Urinary bladder (tissue), 4 donors: ENCODE results near the gene KY. TPM values are rescaled to one million over a fixed set of nuclear protein-coding genes. Genes with fewer than 3 reads are reported as not detected.

Experiments used
- DNase-seq: peaks from one replicate; pipeline ENCODE4 v3.0.0-alpha.2; 2015; ENCODE audit errors: extremely low spot score
- H3K27ac ChIP-seq: one replicate; pipeline ENCODE4 v1.5.1; 2013; ENCODE audit warnings: low read depth, mild to moderate bottlenecking, moderate library complexity
- H3K36me3 ChIP-seq: one replicate; pipeline ENCODE4 v1.6.1; 2013; ENCODE audit warnings: mild to moderate bottlenecking, moderate library complexity; ENCODE audit not compliant: insufficient read depth
- H3K4me1 ChIP-seq: one replicate; pipeline ENCODE4 v1.6.1; 2013; ENCODE audit warnings: mild to moderate bottlenecking, moderate library complexity; ENCODE audit not compliant: insufficient read depth
- H3K4me3 ChIP-seq: one replicate; pipeline ENCODE4 v1.5.1; 2013; ENCODE audit warnings: low read depth, low read length
- WGBS: extraction: QIAGEN DNeasy Blood & Tissue Kit; methylation state at CpG from one replicate; pipeline ENCODE4 v1.1.7; 2013; 5-methylcytosine and 5-hydroxymethylcytosine counted together
- polyA plus RNA-seq: library from polyadenylated mRNA; stranded (reverse); fragments of 200-250 nt; gene quantifications from one replicate; pipeline ENCODE4 v1.2.3, GENCODE V29; 2013
- total RNA-seq: library from RNA; depleted of rRNA; stranded (reverse); fragments of >200 nt; gene quantifications from one replicate; pipeline ENCODE4 v1.2.3, GENCODE V29; 2014
- donor health status: healthy with polysubstance abuse.
- donor health status: healthy.

Gene KY
- total and polyA plus RNA-seq, 2 donors = 1.5 to 4.9 TPM

- 85% methylated on average over 1 of the region's 1 CpG for WGBS
- no peaks in the 10 kb centered on the region for H3K36me3 ChIP-seq
- no peaks in the 10 kb centered on the region for H3K4me1 ChIP-seq
- H3K4me3 ChIP-seq = no peak overlapping the region
- no peak overlapping the region for H3K27ac ChIP-seq
- DNase-seq = no peak
Measured at GRCh38 chr3:134646086-134646485, 4.7 kb downstream of the KY start.

DNA sequence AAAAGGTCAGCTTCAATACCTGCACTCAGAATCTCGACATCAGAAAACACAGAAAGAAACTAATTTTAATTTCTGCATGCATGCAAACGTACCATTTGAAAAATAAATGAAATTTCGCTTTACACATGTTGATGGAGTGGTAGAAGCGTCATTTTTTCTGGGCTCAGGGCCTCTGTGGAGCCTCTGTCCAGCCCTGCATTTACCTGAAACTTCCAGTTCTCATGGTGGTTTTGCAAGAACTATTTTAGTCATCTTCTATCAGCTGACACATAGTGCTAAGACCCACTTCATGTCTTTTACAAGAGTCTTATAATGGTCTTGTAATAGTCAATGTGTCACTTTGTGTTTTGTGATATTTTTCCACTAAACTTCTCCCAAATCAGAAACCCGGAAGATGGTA is 5.3 kb downstream of the KY start:
- no peaks in the 10 kb centered on the region for H3K36me3 ChIP-seq
- no peak overlapping the region for H3K4me3 ChIP-seq
- 89% methylated on average over 5 of the region's 5 CpGs for WGBS
- no peak for DNase-seq
- H3K27ac ChIP-seq = no peak overlapping the region
- no peaks in the 10 kb centered on the region for H3K4me1 ChIP-seq

- Histone ChIP-seq H3K36me3 (no peaks in the 10 kb centered on the region), H3K27ac (no peak overlapping the region), H3K4me3 (no peak overlapping the region), H3K4me1 (no peaks in the 10 kb centered on the region)
- no peak for DNase-seq
- 71% methylated on average over 11 of the region's 11 CpGs for WGBS
Measured at GRCh38 chr3:134644731-134645514, 5.9 kb downstream of the KY start.

GRCh38 chr3:134643150-134643675 is 7.6 kb downstream of the KY start:
- H3K4me1 ChIP-seq = no peaks in the 10 kb centered on the region
- no peak overlapping the region for H3K27ac ChIP-seq
- no peak overlapping the region for H3K4me3 ChIP-seq
- 91% methylated on average over 8 of the region's 8 CpGs for WGBS
- no peak for DNase-seq
- H3K36me3 ChIP-seq = no peaks in the 10 kb centered on the region

- WGBS = 88% methylated on average over 5 of the region's 5 CpGs
- no peak overlapping the region for H3K27ac ChIP-seq
- H3K4me1 ChIP-seq = no peaks in the 10 kb centered on the region
- H3K36me3 ChIP-seq = no peaks in the 10 kb centered on the region
- no peak overlapping the region for H3K4me3 ChIP-seq
- DNase-seq = no peak
Measured at GRCh38 chr3:134642445-134643149, 8.2 kb downstream of the KY start.

- Histone ChIP-seq H3K4me1 (no peaks in the 10 kb centered on the region), H3K36me3 (no peaks in the 10 kb centered on the region), H3K27ac (no peak overlapping the region), H3K4me3 (no peak overlapping the region)
- no peak for DNase-seq
- WGBS = 86% methylated on average over 4 of the region's 4 CpGs
Measured at GRCh38 chr3:134641671-134642300, 9.0 kb downstream of the KY start.

DNA sequence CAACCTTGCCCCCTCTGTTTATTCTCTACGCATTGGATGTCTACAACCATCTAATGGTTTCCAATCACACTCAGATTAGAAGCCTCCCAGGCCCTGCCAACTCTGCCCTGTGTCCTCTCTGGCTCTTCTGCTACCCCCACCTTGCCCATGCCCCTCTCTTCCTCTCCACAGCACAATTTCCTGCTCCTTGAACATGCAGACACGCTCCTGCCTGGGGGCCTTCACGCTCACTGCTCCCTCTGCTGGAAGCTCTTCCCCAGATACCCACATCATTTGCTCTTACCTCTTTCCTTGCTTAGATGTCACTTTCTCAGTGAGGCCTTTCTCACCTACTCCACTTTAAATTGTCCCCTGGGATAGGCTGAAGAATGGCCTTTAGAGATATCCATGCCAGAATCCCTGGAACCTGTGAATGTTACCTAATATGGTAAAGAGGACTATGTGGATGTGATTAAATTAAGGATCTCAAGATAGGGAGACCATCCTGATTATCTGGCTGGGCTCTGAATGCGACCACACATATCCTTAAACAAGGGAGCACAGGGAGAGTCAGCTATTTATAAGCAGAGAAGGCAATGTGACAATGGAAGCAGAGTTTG is 9.9 kb downstream of the KY start:
- H3K27ac ChIP-seq = no peak overlapping the region
- no peak for DNase-seq
- 58% methylated on average over 4 of the region's 4 CpGs for WGBS
- H3K4me1 ChIP-seq = no peaks in the 10 kb centered on the region
- H3K36me3 ChIP-seq = no peaks in the 10 kb centered on the region
- no peak overlapping the region for H3K4me3 ChIP-seq

- no peaks in the 10 kb centered on the region for H3K4me1 ChIP-seq
- no peak overlapping the region for H3K4me3 ChIP-seq
- H3K27ac ChIP-seq = no peak overlapping the region
- H3K36me3 ChIP-seq = no peaks in the 10 kb centered on the region
- 88% methylated on average over 5 of the region's 5 CpGs for WGBS
- DNase-seq = no peak
Measured at GRCh38 chr3:134640378-134640777, 10.4 kb downstream of the KY start.

DNA sequence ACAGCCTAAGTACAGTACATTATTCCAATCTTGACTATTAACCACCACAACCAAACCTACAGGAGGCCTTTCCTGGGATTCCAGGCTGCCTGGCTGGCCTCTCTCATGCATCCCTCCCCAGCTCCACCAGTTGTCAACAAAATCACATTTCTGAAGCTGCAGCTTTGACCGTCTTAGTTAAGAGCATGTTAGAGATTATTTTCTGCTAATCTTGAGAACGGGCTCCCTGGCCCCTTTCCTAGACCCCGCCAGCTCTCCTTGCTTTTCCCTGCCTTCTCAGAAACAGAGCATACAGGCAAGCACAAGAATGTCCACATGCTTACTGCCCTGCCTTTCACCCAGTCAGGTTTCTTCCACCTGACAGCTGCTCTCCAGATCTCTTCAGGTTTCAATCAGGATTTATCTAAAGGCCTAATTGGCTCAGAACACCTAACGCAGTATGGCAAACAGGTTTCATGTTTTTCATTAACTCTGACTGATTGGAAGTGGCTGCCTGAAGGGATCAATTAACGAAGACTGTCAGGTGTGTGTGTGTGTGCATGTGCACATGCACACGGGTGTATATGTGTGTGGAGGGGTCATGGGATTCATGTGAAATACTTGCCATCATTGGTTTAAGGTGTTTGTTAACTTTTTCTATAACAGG is 12.3 kb downstream of the KY start:
- Histone ChIP-seq H3K36me3 (no peaks in the 10 kb centered on the region), H3K4me3 (no peak overlapping the region), H3K4me1 (no peaks in the 10 kb centered on the region), H3K27ac (no peak overlapping the region)
- no peak for DNase-seq
- WGBS = 76% methylated on average over 6 of the region's 6 CpGs

- 97% methylated on average over 1 of the region's 1 CpG for WGBS
- DNase-seq = no peak
- Histone ChIP-seq H3K4me1 (no peaks in the 10 kb centered on the region), H3K36me3 (no peaks in the 10 kb centered on the region), H3K4me3 (no peak overlapping the region), H3K27ac (no peak overlapping the region)
Measured at GRCh38 chr3:134636406-134636805, 14.4 kb downstream of the KY start.

- no peak overlapping the region for H3K27ac ChIP-seq
- 96% methylated on average over 1 of the region's 1 CpG for WGBS
Measured at GRCh38 chr3:134630506-134630905, 20.3 kb downstream of the KY start.

DNA sequence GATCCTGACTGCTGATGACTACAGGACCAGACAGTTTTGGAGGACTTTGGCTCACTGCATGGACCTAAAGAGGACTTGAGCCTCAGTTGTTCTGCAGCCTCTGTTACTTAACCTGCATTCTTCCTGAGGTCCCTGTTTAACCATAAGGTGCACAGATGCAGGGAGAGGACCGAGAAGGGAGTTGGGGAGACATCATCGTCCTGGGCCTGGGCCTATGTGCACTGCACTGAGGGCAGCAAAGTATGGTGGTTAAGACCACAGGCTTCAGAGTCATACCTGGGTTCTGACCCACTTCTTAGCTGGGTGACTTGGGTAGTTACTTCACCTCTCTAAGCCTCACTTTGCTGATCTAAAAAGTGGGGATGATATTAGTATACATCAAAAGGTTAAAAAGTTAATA is 21.9 kb downstream of the KY start:
- H3K27ac ChIP-seq = no peak overlapping the region
- DNase-seq = no peak
- no peak overlapping the region for H3K4me3 ChIP-seq
- WGBS = 86% methylated on average over 2 of the region's 2 CpGs
- no peaks in the 10 kb centered on the region for H3K36me3 ChIP-seq
- no peaks in the 10 kb centered on the region for H3K4me1 ChIP-seq

More at GRCh38 chr3:134630506-134630905, 20.3 kb downstream of the KY start:
- H3K4me1 ChIP-seq = no peaks in the 10 kb centered on the region
- H3K36me3 ChIP-seq = no peaks in the 10 kb centered on the region
- H3K4me3 ChIP-seq = no peak overlapping the region
- no peak for DNase-seq

DNA sequence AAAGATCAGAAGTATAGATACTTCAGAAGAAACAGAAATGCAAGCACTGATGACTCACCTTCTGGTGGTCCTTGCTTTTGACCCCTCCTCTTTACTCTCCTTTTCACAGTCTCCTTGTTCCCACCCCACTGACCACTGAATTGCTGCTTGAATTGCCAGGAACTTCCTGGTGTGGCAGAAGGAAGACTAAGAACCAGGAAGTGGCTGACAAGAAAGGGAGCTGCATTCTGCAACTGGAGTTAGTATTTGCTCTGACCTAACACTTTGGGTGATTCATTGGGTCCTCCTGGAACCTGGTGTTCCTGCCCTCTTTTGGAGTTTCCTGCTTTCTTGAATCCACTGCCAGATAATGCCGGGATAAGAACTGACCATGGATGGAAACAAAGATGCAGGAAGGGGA is 23.0 kb downstream of the KY start:
- Histone ChIP-seq H3K4me3 (no peak overlapping the region), H3K4me1 (no peaks in the 10 kb centered on the region), H3K36me3 (no peaks in the 10 kb centered on the region), H3K27ac (no peak overlapping the region)
- WGBS = 64% methylated on average over 1 of the region's 1 CpG
- DNase-seq = no peak
